Breast epithelium (tissue), 3 donors: ENCODE data around the gene ANKRD10.

Source experiments
- CTCF ChIP-seq, 3 donors: fragments of 450-650 bp; IDR thresholded peaks; one replicate each; pipeline ENCODE4 v1.5.1; 2016 to 2017; ENCODE audit warnings: antibody characterized with exemption in 3 of 3, mild to moderate bottlenecking in 3 of 3, moderate library complexity in 3 of 3
- POLR2AphosphoS5 ChIP-seq, 3 donors: sonication (generic); formaldehyde crosslinking; IDR thresholded peaks; one replicate each; pipeline ENCODE4 v1.6.1; 2017; ENCODE audit warnings: antibody characterized with exemption in 3 of 3

- TF ChIP-seq CTCF (IDR thresholded peaks at IDR 0.05), result no peak
- TF ChIP-seq POLR2AphosphoS5 (IDR thresholded peaks at IDR 0.05), result no peak
Observed at GRCh38 chr13:110924639-110924934, 9.7 kb upstream of the ANKRD10 start.
